ENCODE results near the gene LILRB1. TPM values are rescaled to one million over a fixed set of nuclear protein-coding genes. Genes with fewer than 3 reads are reported as not detected.

LILRB1 gene
- polyA plus RNA-seq, 1 of the 3 experiments (the other 2 are of a cell fraction) = not detected

DNA sequence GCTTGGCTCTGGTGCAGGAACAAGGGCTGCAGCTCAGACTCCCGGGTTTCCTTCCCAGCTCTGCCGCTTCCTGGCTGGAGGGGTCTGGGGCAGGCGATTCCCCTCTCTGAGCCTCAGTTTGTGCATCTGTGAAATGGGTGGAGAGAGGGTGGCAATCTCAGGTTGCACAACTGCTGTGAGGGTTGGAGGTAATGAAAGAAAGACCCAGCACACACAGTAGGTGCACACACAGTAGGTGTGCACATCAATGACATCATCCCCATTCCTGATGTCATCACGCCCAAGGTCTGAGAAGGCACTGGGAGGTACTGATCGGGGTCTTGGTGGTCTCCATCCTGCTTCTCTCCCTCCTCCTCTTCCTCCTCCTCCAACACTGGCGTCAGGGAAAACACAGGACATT is 35.2 kb downstream of the LILRB1 start (continued):
- TF ChIP-seq MXI1 (IDR thresholded peaks at IDR 0.05; ENCODE audit: low read depth, low read length) = no peak
- no peak for TF ChIP-seq YY1 (IDR thresholded peaks at IDR 0.05; ENCODE audit: low read depth)
- no peak for TF ChIP-seq FOXJ3 (CRISPR knock-in tag; IDR thresholded peaks at IDR 0.05)
- no peak for TF ChIP-seq POLR2AphosphoS5 (IDR thresholded peaks at IDR 0.05; ENCODE audit: low read depth, low read length)
- TF ChIP-seq SIN3A (IDR thresholded peaks at IDR 0.05; ENCODE audit: borderline replicate concordance, low read depth, low read length) = no peak

- no peak overlapping the region for H3K4me3 ChIP-seq (ENCODE audit: low read depth in 2 of 2, low read length in 1 of 2)
- DNase-seq = no peak
- H3F3A ChIP-seq (replicated peaks; ENCODE audit: insufficient read depth) = no peaks in the 10 kb centered on the region
- no peaks in the 10 kb centered on the region for H3K79me2 ChIP-seq (ENCODE audit: insufficient read depth)
- H3K9me3 ChIP-seq = no peaks in the 10 kb centered on the region
- H3K27me3 ChIP-seq (ENCODE audit: insufficient read depth) = peaks cover 7% of the 10 kb centered on the region; the same call in 1 of the 2 replicates
- 14% methylated on average over 10 of the region's 12 CpGs for WGBS (ENCODE audit: low lambda C conversion rate)
- H3K4me2 ChIP-seq = no peak overlapping the region
- ChIA-PET POLR2A (no interaction called here), CTCF (no interaction called here)
- no peaks in the 10 kb centered on the region for H4K20me1 ChIP-seq (ENCODE audit: insufficient read depth)
- no peak overlapping the region for H3K27ac ChIP-seq (ENCODE audit: low read depth in 2 of 2, low read length in 1 of 2)
- TF ChIP-seq JUND (IDR thresholded peaks at IDR 0.05) (no peak), EP300 (IDR thresholded peaks at IDR 0.05; ENCODE audit: borderline replicate concordance in 1 of 2, low read depth in 1 of 2, low read length in 1 of 2) (no peak), NFIC (IDR thresholded peaks at IDR 0.05; ENCODE audit: borderline replicate concordance) (no peak), RCOR1 (IDR thresholded peaks at IDR 0.05; ENCODE audit: low read length) (no peak), FOSL2 (IDR thresholded peaks at IDR 0.05; ENCODE audit: borderline replicate concordance, low read depth) (no peak), RAD21 (IDR thresholded peaks at IDR 0.05; ENCODE audit: low read length) (no peak), GABPA (IDR thresholded peaks at IDR 0.05; ENCODE audit: low read depth) (no peak), MEF2A (IDR thresholded peaks at IDR 0.05; ENCODE audit: borderline replicate concordance, low read depth) (no peak), TAF1 (IDR thresholded peaks at IDR 0.05; ENCODE audit: borderline replicate concordance, low read depth, low read length) (no peak), GATA2 (CRISPR knock-in tag; IDR thresholded peaks at IDR 0.05) (no peak), ELF1 (IDR thresholded peaks at IDR 0.05) (no peak), REST (IDR thresholded peaks at IDR 0.05; ENCODE audit: low read depth, low read length) (no peak), FOXJ3 (CRISPR knock-in tag; IDR thresholded peaks at IDR 0.05) (no peak)
- TF ChIP-seq, protein P1, sequence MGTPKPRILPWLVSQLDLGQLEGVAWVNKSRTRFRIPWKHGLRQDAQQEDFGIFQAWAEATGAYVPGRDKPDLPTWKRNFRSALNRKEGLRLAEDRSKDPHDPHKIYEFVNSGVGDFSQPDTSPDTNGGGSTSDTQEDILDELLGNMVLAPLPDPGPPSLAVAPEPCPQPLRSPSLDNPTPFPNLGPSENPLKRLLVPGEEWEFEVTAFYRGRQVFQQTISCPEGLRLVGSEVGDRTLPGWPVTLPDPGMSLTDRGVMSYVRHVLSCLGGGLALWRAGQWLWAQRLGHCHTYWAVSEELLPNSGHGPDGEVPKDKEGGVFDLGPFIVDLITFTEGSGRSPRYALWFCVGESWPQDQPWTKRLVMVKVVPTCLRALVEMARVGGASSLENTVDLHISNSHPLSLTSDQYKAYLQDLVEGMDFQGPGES (IDR thresholded peaks at IDR 0.05; ENCODE audit: low read depth, low read length) = no peak
- TF ChIP-seq, protein P2, sequence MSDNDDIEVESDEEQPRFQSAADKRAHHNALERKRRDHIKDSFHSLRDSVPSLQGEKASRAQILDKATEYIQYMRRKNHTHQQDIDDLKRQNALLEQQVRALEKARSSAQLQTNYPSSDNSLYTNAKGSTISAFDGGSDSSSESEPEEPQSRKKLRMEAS (IDR thresholded peaks at IDR 0.05; ENCODE audit: low read depth) = no peak
- H3K4me1 ChIP-seq (ENCODE audit: control insufficient read depth in 1 of 2, insufficient read depth in 2 of 2, low read depth in 1 of 2, low read length in 1 of 2) = no peaks in the 10 kb centered on the region
- no peaks in the 10 kb centered on the region for H3K9me2 ChIP-seq
- H3K36me3 ChIP-seq (replicated peaks in 1 of 2; ENCODE audit: control insufficient read depth in 1 of 2, insufficient read depth in 2 of 2, low read length in 1 of 2) = no peaks in the 10 kb centered on the region
- H2AFZ ChIP-seq (ENCODE audit: low read depth) = no peak overlapping the region
- H3K9ac ChIP-seq = no peak overlapping the region
Observed at GRCh38 chr19:54667217-54667616, 36.9 kb downstream of the LILRB1 start.

All from SK-N-SH (cell line).